HepG2 (cell line): Measurements from ENCODE around the gene C1orf159. TPM values are rescaled to one million over a fixed set of nuclear protein-coding genes. Genes with fewer than 3 reads are reported as not detected.
A peak's percentile ranks its signal among the peaks of the same experiment; 100 is the strongest.

Experiments used
- ATAC-seq: fragments of 200-7000 bp; cut with Tn5 transposase; 3 replicates; pipeline ENCODE4 v1.9.1; 2020; ENCODE audit warnings: mild to moderate bottlenecking, moderate library complexity
- BruUV-seq: library from RNA; stranded (reverse); fragments of 400-500 nt; replicated peaks from 2 replicates; lab custom pipeline; 2021; lab: Mats Ljungman, UMichigan
- CTCF ChIA-PET: fragments of 300-600 bp; formaldehyde crosslinking; extraction: SDS; loops from one replicate; lab custom pipeline; 2021; ENCODE audit warnings: low total read pairs, inconsistent platforms, low intra/inter-chr PET ratio; lab: Yijun Ruan, JAX
- POLR2A ChIA-PET: fragments of 350-600 bp; sonication (Branson Sonifier 250); formaldehyde crosslinking; loops from one replicate; lab custom pipeline; 2020; ENCODE audit warnings: antibody characterized with exemption, inconsistent platforms; lab: Yijun Ruan, JAX
- DNase-seq: peaks from one replicate; pipeline ENCODE4 v3.0.0-alpha.2; 2015; ENCODE audit warnings: low spot score
- FAIRE-seq: peaks from 3 replicates; lab custom pipeline; 2011; peaks lifted over from hg19 to GRCh38; lab: Jason Lieb, UNC
- H2AFZ ChIP-seq: one replicate; pipeline ENCODE4 v1.6.1; 2011; ENCODE audit warnings: low read length, inconsistent platforms
- H3K27ac ChIP-seq: fragments of 300-600 bp; 3 replicates; pipeline ENCODE4 v1.8.0; 2011; ENCODE audit warnings: mixed run types, mild to moderate bottlenecking, mixed read lengths, low read length, inconsistent platforms; ENCODE audit not compliant: insufficient read depth; ENCODE audit errors: extremely low read length
- H3K27me3 ChIP-seq, 2 experiments: fragments of 200-600 bp in 1 of 2; 2 replicates in 1 of 2; 3 replicates in 1 of 2; pipeline versions ENCODE4 v1.6.0 to v1.8.0; 2011; ENCODE audit warnings: low read length in 2 of 2, mild to moderate bottlenecking in 2 of 2, moderate library complexity in 2 of 2, inconsistent platforms in 1 of 2; ENCODE audit not compliant: insufficient read depth in 2 of 2, control insufficient read depth in 1 of 2
- H3K36me3 ChIP-seq, 2 experiments: fragments of 200-600 bp in 1 of 2; replicated peaks in 1 of 2; 2 replicates in 1 of 2; 3 replicates in 1 of 2; pipeline versions ENCODE4 v1.5.1 to v1.8.0; 2011; ENCODE audit warnings: low read length in 2 of 2, inconsistent platforms in 1 of 2; ENCODE audit not compliant: insufficient read depth in 2 of 2, control insufficient read depth in 1 of 2
- H3K4me1 ChIP-seq: 2 replicates; pipeline ENCODE4 v1.5.1; 2012; ENCODE audit warnings: low read length, inconsistent platforms; ENCODE audit not compliant: insufficient read depth
- H3K4me2 ChIP-seq: 2 replicates; pipeline ENCODE4 v1.6.0; 2011; ENCODE audit warnings: low read depth, low read length, inconsistent platforms
- H3K4me3 ChIP-seq, 3 experiments: fragments of 200-600 bp in 1 of 3; sonication (generic), shearing (Covaris generic) in 1 of 3; replicated peaks in 1 of 3; 2 replicates each; pipeline ENCODE4 v1.5.1; 2011 to 2016; ENCODE audit warnings: low read length in 3 of 3, inconsistent platforms in 2 of 3, low read depth in 2 of 3, mild to moderate bottlenecking in 2 of 3, control low read depth in 1 of 3, mixed read lengths in 1 of 3; ENCODE audit not compliant: insufficient read depth in 1 of 3
- H3K79me2 ChIP-seq: one replicate; pipeline ENCODE4 v1.6.1; 2011; ENCODE audit warnings: low read length, inconsistent platforms; ENCODE audit not compliant: insufficient read depth
- H3K9ac ChIP-seq: 2 replicates; pipeline ENCODE4 v1.6.0; 2011; ENCODE audit warnings: mild to moderate bottlenecking, low read depth, low read length, inconsistent platforms; ENCODE audit not compliant: insufficient read depth
- H3K9me3 ChIP-seq: 2 replicates; pipeline ENCODE4 v1.5.1; 2012; ENCODE audit warnings: mild to moderate bottlenecking, low read length
- H4K20me1 ChIP-seq: 2 replicates; pipeline ENCODE4 v1.6.0; 2011; ENCODE audit warnings: inconsistent platforms, mild to moderate bottlenecking, low read length, moderate library complexity; ENCODE audit not compliant: insufficient read depth
- BORCS8-MEF2B ChIP-seq: sonication (generic); formaldehyde crosslinking; IDR thresholded peaks from 2 replicates; pipeline ENCODE4 v1.8.0; 2022; ENCODE audit warnings: mild to moderate bottlenecking, missing genetic modification reagents
- FOXK2 ChIP-seq: fragments of 450-650 bp; IDR thresholded peaks from 2 replicates; pipeline ENCODE4 v1.6.1; 2016
- GZF1 ChIP-seq: sonication (generic); formaldehyde crosslinking; IDR thresholded peaks from 2 replicates; pipeline ENCODE4 v1.5.1; 2020; ENCODE audit warnings: mild to moderate bottlenecking, missing genetic modification reagents
- HNRNPL ChIP-seq: fragments of 200-400 bp; formaldehyde crosslinking; IDR thresholded peaks from 2 replicates; pipeline ENCODE4 v1.6.1; 2017; ENCODE audit warnings: mild to moderate bottlenecking, low read depth, low read length
- MEIS2 ChIP-seq: sonication (generic); formaldehyde crosslinking; IDR thresholded peaks from 2 replicates; pipeline ENCODE4 v1.9.0; 2021; ENCODE audit warnings: mild to moderate bottlenecking, missing genetic modification reagents
- NFRKB ChIP-seq: fragments of 450-650 bp; IDR thresholded peaks from 2 replicates; pipeline ENCODE4 v1.6.1; 2017
- PHB2 ChIP-seq: fragments of 450-650 bp; IDR thresholded peaks from 2 replicates; pipeline ENCODE4 v1.6.1; 2018; ENCODE audit not compliant: partially characterized antibody
- SMARCE1 ChIP-seq: fragments of 450-650 bp; IDR thresholded peaks from 2 replicates; pipeline ENCODE4 v1.6.1; 2017; ENCODE audit warnings: borderline replicate concordance
- ZNF329 ChIP-seq: sonication (generic); formaldehyde crosslinking; IDR thresholded peaks from 2 replicates; pipeline ENCODE4 v1.9.0; 2021; ENCODE audit warnings: low read depth, mild to moderate bottlenecking, missing genetic modification reagents
- ZNF354B ChIP-seq: sonication (generic); formaldehyde crosslinking; IDR thresholded peaks from 2 replicates; pipeline ENCODE4 v1.8.0; 2022; ENCODE audit warnings: mild to moderate bottlenecking, missing genetic modification reagents
- ZNF460 ChIP-seq: sonication (generic); formaldehyde crosslinking; IDR thresholded peaks from 2 replicates; pipeline ENCODE4 v1.5.1; 2020; ENCODE audit warnings: missing genetic modification reagents, mild to moderate bottlenecking, borderline replicate concordance
- WGBS: methylation state at CpG from one replicate; pipeline ENCODE4 v1.1.6; 2017; ENCODE audit warnings: low lambda C conversion rate; 5-methylcytosine and 5-hydroxymethylcytosine counted together
- in situ Hi-C: cut with HindIII; loops from 2 replicates; pipeline ENCODE4 v1.10.0; 2017; ENCODE audit warnings: low pct_unique_long_range_greater_than_20kb; ENCODE audit not compliant: extremely low pct_ligation_motif_present
- intact Hi-C: fragments of 100-400 bp; cut with micrococcal nuclease; formaldehyde crosslinking; loops from one replicate; pipeline ENCODE4 v1.10.0; 2022; ENCODE audit not compliant: unreplicated experiment
- polyA plus RNA-seq, 8 experiments: library from polyadenylated mRNA; depleted of rRNA in 3 of 8; stranded (reverse) in 7 of 8; unstranded in 1 of 8; fragments of >200 nt; fragmentation: Illumina TruSeq in 4 of 8; extraction: Trizol in 4 of 8; gene quantifications; 2 replicates each; pipeline versions ENCODE4 v1.2.1 to v1.2.3, GENCODE V29; 2011 to 2016; ENCODE audit warnings: low read depth in 4 of 8, missing spikeins in 1 of 8, mixed read lengths in 1 of 8; ENCODE audit not compliant: insufficient read depth in 1 of 8
- total RNA-seq, 5 experiments: library from RNA; depleted of rRNA; stranded (reverse); fragments of >200 nt; fragmentation: Illumina TruSeq; extraction: Trizol; gene quantifications; 2 replicates each; pipeline ENCODE4 v1.2.3, GENCODE V29; 2016; ENCODE audit warnings: low read depth in 1 of 5
- TF ChIP-seq, protein P1 (sequence below): sonication (generic); formaldehyde crosslinking; IDR thresholded peaks from 2 replicates; pipeline ENCODE4 v1.5.1; 2020; ENCODE audit warnings: mild to moderate bottlenecking, missing genetic modification reagents, moderate library complexity
- TF ChIP-seq, protein P2 (sequence below): sonication (generic); formaldehyde crosslinking; IDR thresholded peaks from 2 replicates; pipeline ENCODE4 v1.8.1; 2023; ENCODE audit warnings: missing genetic modification reagents, inconsistent platforms, borderline replicate concordance

C1orf159 gene
- total and polyA plus RNA-seq, 2 of the 13 experiments (the other 11 are each of a cell fraction or from before 2014, with no cell fraction given), result 3.8 to 6.7 TPM

DNA sequence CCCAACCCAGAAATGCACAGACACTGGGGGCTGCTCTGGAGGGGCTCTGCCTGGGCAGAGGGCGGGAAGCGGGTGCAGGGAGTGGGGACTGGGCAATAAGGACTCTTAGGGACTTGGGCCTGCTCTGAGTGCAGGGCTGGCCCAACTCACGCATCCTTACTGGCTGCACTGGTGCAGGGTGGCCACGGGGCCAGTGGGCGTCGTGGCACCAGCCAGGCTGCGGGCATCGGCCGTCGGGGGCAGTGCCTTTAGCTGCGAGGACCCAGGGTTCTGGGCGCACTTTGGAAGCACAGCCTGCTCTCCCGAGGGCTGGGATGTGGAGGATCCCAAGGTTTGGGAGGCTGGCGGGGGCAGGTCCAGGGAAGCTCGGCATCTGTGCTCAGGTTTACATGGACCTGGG, 30.7 kb upstream of the C1orf159 start:
- ATAC-seq, result no peak
- intact Hi-C loops (no loop called here), in situ Hi-C loops (no loop called here)
- Histone ChIP-seq H3K79me2 (no peaks in the 10 kb centered on the region), H3K9me3 (no peaks in the 10 kb centered on the region), H3K4me2 (no peak overlapping the region), H3K27ac (no peak overlapping the region), H3K9ac (no peak overlapping the region), H4K20me1 (no peaks in the 10 kb centered on the region), H3K36me3 (no peaks in the 10 kb centered on the region), H3K27me3 (no peaks in the 10 kb centered on the region), H2AFZ (no peak overlapping the region), H3K4me1 (peaks cover 10% of the 10 kb centered on the region; the same call in 1 of the 2 replicates), H3K4me3 (no peak overlapping the region)
- WGBS, result 79% methylated on average over 2 of the region's 15 CpGs
- FAIRE-seq, result no peak
- ChIA-PET POLR2A (no interaction called here), CTCF (no interaction called here)
- no peak for DNase-seq
- BruUV-seq, result no TSS peak
- TF ChIP-seq, protein P1, sequence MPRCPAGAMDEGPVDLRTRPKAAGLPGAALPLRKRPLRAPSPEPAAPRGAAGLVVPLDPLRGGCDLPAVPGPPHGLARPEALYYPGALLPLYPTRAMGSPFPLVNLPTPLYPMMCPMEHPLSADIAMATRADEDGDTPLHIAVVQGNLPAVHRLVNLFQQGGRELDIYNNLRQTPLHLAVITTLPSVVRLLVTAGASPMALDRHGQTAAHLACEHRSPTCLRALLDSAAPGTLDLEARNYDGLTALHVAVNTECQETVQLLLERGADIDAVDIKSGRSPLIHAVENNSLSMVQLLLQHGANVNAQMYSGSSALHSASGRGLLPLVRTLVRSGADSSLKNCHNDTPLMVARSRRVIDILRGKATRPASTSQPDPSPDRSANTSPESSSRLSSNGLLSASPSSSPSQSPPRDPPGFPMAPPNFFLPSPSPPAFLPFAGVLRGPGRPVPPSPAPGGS, result no peak
- 0 out of 2 replicates have a peak, but pooled peaks have one; percentile 49 for TF ChIP-seq HNRNPL

DNA sequence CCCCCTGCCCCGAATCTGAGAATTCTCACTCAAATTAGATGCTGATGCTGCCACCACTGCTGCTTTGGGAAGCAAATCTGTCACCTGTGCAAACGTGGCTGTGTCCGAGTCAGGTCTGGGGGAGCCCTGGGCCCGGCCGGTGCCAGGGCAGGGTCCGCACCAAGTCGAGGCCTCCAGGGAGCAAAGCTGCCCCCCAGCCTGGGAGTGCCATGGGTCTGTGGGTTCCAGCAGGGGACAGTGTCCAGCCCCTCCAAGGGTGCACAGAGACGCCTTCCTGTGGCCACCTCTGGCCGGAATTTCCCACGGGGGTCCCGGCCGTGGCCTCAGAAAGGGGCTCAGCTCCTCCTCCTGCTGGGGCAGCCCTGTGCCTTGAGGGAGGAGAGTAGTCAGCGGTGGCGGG, 30.1 kb upstream of the C1orf159 start:
- in situ Hi-C loops (no loop called here), intact Hi-C loops (no loop called here)
- Histone ChIP-seq H3K36me3 (no peaks in the 10 kb centered on the region), H4K20me1 (no peaks in the 10 kb centered on the region), H3K4me3 (no peak overlapping the region), H3K27ac (no peak overlapping the region), H3K4me1 (peaks cover 10% of the 10 kb centered on the region; the same call in 1 of the 2 replicates), H3K27me3 (no peaks in the 10 kb centered on the region), H3K79me2 (no peaks in the 10 kb centered on the region), H3K9me3 (no peaks in the 10 kb centered on the region), H3K4me2 (no peak overlapping the region), H3K9ac (no peak overlapping the region), H2AFZ (no peak overlapping the region)
- ATAC-seq (no peak), FAIRE-seq (no peak), DNase-seq (no peak)
- TF ChIP-seq SMARCE1, result no peak
- TF ChIP-seq MEIS2 (CRISPR knock-in tag), result no peak
- TF ChIP-seq ZNF329 (CRISPR knock-in tag), result no peak
- no peak for TF ChIP-seq ZNF354B (CRISPR knock-in tag)
- TF ChIP-seq, protein P2, sequence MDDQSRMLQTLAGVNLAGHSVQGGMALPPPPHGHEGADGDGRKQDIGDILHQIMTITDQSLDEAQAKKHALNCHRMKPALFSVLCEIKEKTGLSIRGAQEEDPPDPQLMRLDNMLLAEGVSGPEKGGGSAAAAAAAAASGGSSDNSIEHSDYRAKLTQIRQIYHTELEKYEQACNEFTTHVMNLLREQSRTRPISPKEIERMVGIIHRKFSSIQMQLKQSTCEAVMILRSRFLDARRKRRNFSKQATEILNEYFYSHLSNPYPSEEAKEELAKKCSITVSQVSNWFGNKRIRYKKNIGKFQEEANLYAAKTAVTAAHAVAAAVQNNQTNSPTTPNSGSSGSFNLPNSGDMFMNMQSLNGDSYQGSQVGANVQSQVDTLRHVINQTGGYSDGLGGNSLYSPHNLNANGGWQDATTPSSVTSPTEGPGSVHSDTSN (CRISPR knock-in tag), result no peak
- no peak for TF ChIP-seq GZF1 (CRISPR knock-in tag)
- no peak for TF ChIP-seq ZNF460 (CRISPR knock-in tag)
- TF ChIP-seq BORCS8-MEF2B (CRISPR knock-in tag), result no peak
- no peak for TF ChIP-seq FOXK2
- TF ChIP-seq NFRKB, result no peak
- TF ChIP-seq PHB2, result no peak
- WGBS, result 84% methylated on average over 8 of the region's 14 CpGs
- ChIA-PET POLR2A (no interaction called here), CTCF (no interaction called here)
- no TSS peak for BruUV-seq
